WTC11 (cell line): ENCODE measurements around the gene SLC39A3. TPM values are rescaled to one million over a fixed set of nuclear protein-coding genes. Genes with fewer than 3 reads are reported as not detected.

Source experiments
- ATAC-seq: fragments of 200-7000 bp; cut with Tn5 transposase; 2 replicates; pipeline ENCODE4 v1.10.0; 2021; ENCODE audit warnings: mild to moderate bottlenecking, moderate library complexity
- CTCF ChIA-PET: fragments of 300-600 bp; sonication (Branson Sonifier 250); formaldehyde crosslinking; loops from one replicate; lab custom pipeline; 2021; ENCODE audit warnings: antibody characterized with exemption; lab: Charles Lee
- POLR2A ChIA-PET: fragments of 350-600 bp; sonication (Branson Sonifier 250); formaldehyde crosslinking; loops from one replicate; lab custom pipeline; 2021; ENCODE audit warnings: antibody characterized with exemption; lab: Charles Lee
- DNase-seq: peaks from one replicate; pipeline ENCODE4 v3.0.0; 2021; ENCODE audit warnings: low spot score
- H3K27ac Mint-ChIP-seq: 2 replicates; pipeline ENCODE4 v1.8.0; 2021; ENCODE audit warnings: mixed read lengths
- H3K27me3 Mint-ChIP-seq: 2 replicates; pipeline ENCODE4 v1.8.0; 2021; ENCODE audit warnings: low read depth, mild to moderate bottlenecking, moderate library complexity, mixed read lengths
- H3K36me3 Mint-ChIP-seq: 2 replicates; pipeline ENCODE4 v1.8.0; 2021; ENCODE audit warnings: mixed read lengths
- H3K4me1 Mint-ChIP-seq: 2 replicates; pipeline ENCODE4 v1.8.0; 2022; ENCODE audit warnings: mixed read lengths
- H3K4me3 Mint-ChIP-seq: 2 replicates; pipeline ENCODE4 v1.8.0; 2021; ENCODE audit warnings: mild to moderate bottlenecking, moderate library complexity, mixed read lengths
- H3K9me3 Mint-ChIP-seq: 2 replicates; pipeline ENCODE4 v1.8.0; 2021; ENCODE audit warnings: mixed read lengths
- ATF1 ChIP-seq: sonication (generic); formaldehyde crosslinking; IDR thresholded peaks from 2 replicates; pipeline ENCODE4 v1.8.1; 2023; ENCODE audit warnings: mild to moderate bottlenecking, moderate library complexity, missing genetic modification reagents
- CREM ChIP-seq: sonication (generic); formaldehyde crosslinking; IDR thresholded peaks from 2 replicates; pipeline ENCODE4 v1.8.1; 2022; ENCODE audit warnings: mild to moderate bottlenecking, missing genetic modification reagents, moderate library complexity
- JAZF1 ChIP-seq: fragments of 250-450 bp; sonication (Bioruptor Pico); IDR thresholded peaks from 2 replicates; pipeline ENCODE4 v1.9.0; 2021; ENCODE audit warnings: moderate library complexity, mild to moderate bottlenecking, inconsistent platforms
- MXD4 ChIP-seq: fragments of 250-450 bp; sonication (Bioruptor Pico); IDR thresholded peaks from 2 replicates; pipeline ENCODE4 v1.8.0; 2021; ENCODE audit warnings: mild to moderate bottlenecking, moderate library complexity, borderline replicate concordance
- MYBL2 ChIP-seq: sonication (generic); formaldehyde crosslinking; IDR thresholded peaks from 2 replicates; pipeline ENCODE4 v1.8.1; 2023; ENCODE audit warnings: mild to moderate bottlenecking, moderate library complexity, missing genetic modification reagents
- NFATC4 ChIP-seq: fragments of 250-450 bp; sonication (Bioruptor Pico); IDR thresholded peaks from 2 replicates; pipeline ENCODE4 v1.9.0; 2021; ENCODE audit warnings: mild to moderate bottlenecking
- NR1H2 ChIP-seq: sonication (generic); formaldehyde crosslinking; IDR thresholded peaks from 2 replicates; pipeline ENCODE4 v1.9.0; 2021; ENCODE audit warnings: mild to moderate bottlenecking, moderate library complexity, missing genetic modification reagents
- ZBTB21 ChIP-seq: sonication (generic); formaldehyde crosslinking; IDR thresholded peaks from 2 replicates; pipeline ENCODE4 v1.8.1; 2023; ENCODE audit warnings: mild to moderate bottlenecking, missing genetic modification reagents, borderline replicate concordance
- total RNA-seq: library from RNA; stranded (reverse); gene quantifications from 3 replicates; pipeline ENCODE4 v1.2.3, GENCODE V29; 2021
- TF ChIP-seq, protein P1 (sequence below): sonication (generic); formaldehyde crosslinking; IDR thresholded peaks from 2 replicates; pipeline ENCODE4 v1.8.1; 2023; ENCODE audit warnings: mild to moderate bottlenecking, moderate library complexity, missing genetic modification reagents
- TF ChIP-seq, protein P2 (sequence below): fragments of 250-450 bp; sonication (Bioruptor Pico); IDR thresholded peaks from 2 replicates; pipeline ENCODE4 v2.1.2; 2022; ENCODE audit warnings: mild to moderate bottlenecking, moderate library complexity
- TF ChIP-seq, protein P3 (sequence below): sonication (generic); formaldehyde crosslinking; IDR thresholded peaks from 2 replicates; pipeline ENCODE4 v1.8.0; 2023; ENCODE audit warnings: missing genetic modification reagents
- TF ChIP-seq, protein P4 (sequence below): sonication (generic); formaldehyde crosslinking; IDR thresholded peaks from 2 replicates; pipeline ENCODE4 v1.8.0; 2022; ENCODE audit warnings: mild to moderate bottlenecking, missing genetic modification reagents
- TF ChIP-seq, protein P5 (sequence below): fragments of 250-450 bp; sonication (Bioruptor Pico); conservative IDR thresholded peaks from 2 replicates; pipeline ENCODE4 v1.9.0; 2021; ENCODE audit warnings: mild to moderate bottlenecking
- TF ChIP-seq, protein P6 (sequence below): sonication (generic); formaldehyde crosslinking; IDR thresholded peaks from 2 replicates; pipeline ENCODE4 v1.8.1; 2022; ENCODE audit warnings: low read depth, missing genetic modification reagents, borderline replicate concordance
- TF ChIP-seq, protein P7 (sequence below): sonication (generic); formaldehyde crosslinking; IDR thresholded peaks from 2 replicates; pipeline ENCODE4 v1.8.1; 2022; ENCODE audit warnings: low read depth, mild to moderate bottlenecking, moderate library complexity, missing genetic modification reagents, borderline replicate concordance
- TF ChIP-seq, protein P8 (sequence below): sonication (generic); formaldehyde crosslinking; IDR thresholded peaks from 2 replicates; pipeline ENCODE4 v1.8.1; 2022; ENCODE audit warnings: mild to moderate bottlenecking, moderate library complexity, missing genetic modification reagents
- TF ChIP-seq, protein P9 (sequence below): sonication (generic); formaldehyde crosslinking; IDR thresholded peaks from 2 replicates; pipeline ENCODE4 v1.8.1; 2023; ENCODE audit warnings: mild to moderate bottlenecking, missing genetic modification reagents

Gene SLC39A3
- total RNA-seq, 1 experiment from 2014 or later, result 38.0 TPM

DNA sequence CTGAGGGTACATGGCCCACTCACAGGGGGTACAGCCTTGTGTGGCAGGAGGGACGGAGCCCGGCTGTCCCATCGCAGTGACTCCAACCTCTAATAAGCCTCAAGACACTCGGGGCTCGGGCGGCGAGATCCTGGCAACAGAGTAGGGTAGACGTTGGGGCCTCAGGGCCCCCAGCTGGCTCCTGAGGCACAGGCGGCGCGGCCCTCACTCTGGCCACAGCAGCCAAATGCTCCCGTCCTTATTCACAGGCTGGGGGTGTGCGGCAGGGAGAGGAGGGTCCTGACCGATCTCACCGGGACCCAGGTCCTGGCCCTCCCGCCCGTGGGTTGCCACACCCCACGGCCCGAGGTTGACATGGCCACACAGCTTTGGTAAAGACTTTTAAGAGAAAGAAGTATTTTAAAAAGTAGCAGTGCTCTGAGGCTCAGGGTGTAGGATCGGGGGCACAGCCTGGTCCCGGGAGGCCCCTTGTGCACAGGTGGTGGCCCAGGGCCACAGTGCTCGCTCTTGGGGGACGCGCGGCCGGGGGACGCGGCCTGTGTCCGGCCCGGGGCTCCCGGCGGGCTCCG is 7.6 kb downstream of the SLC39A3 start:
- POLR2A ChIA-PET, result no interaction called here
- no peak overlapping the region for H3K4me3 Mint-ChIP-seq
- H3K9me3 Mint-ChIP-seq, result peaks cover 10% of the 10 kb centered on the region; the same call in 1 of the 2 replicates
- H3K27ac Mint-ChIP-seq, result no peak overlapping the region
- H3K36me3 Mint-ChIP-seq, result peaks cover 27% of the 10 kb centered on the region
- ATAC-seq, result no peak
- DNase-seq, result no peak
- H3K4me1 Mint-ChIP-seq, result no peaks in the 10 kb centered on the region
- TF ChIP-seq ZBTB21 (CRISPR knock-in tag) (no peak), NR1H2 (CRISPR knock-in tag) (no peak), NFATC4 (CRISPR knock-in tag) (no peak), ATF1 (CRISPR knock-in tag) (no peak)
- TF ChIP-seq, protein P1, sequence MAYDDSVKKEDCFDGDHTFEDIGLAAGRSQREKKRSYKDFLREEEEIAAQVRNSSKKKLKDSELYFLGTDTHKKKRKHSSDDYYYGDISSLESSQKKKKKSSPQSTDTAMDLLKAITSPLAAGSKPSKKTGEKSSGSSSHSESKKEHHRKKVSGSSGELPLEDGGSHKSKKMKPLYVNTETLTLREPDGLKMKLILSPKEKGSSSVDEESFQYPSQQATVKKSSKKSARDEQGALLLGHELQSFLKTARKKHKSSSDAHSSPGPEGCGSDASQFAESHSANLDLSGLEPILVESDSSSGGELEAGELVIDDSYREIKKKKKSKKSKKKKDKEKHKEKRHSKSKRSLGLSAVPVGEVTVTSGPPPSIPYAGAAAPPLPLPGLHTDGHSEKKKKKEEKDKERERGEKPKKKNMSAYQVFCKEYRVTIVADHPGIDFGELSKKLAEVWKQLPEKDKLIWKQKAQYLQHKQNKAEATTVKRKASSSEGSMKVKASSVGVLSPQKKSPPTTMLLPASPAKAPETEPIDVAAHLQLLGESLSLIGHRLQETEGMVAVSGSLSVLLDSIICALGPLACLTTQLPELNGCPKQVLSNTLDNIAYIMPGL (CRISPR knock-in tag), result no peak
- TF ChIP-seq, protein P2, sequence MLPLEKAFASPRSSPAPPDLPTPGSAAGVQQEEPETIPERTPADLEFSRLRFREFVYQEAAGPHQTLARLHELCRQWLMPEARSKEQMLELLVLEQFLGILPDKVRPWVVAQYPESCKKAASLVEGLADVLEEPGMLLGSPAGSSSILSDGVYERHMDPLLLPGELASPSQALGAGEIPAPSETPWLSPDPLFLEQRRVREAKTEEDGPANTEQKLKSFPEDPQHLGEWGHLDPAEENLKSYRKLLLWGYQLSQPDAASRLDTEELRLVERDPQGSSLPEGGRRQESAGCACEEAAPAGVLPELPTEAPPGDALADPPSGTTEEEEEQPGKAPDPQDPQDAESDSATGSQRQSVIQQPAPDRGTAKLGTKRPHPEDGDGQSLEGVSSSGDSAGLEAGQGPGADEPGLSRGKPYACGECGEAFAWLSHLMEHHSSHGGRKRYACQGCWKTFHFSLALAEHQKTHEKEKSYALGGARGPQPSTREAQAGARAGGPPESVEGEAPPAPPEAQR (CRISPR knock-in tag), result no peak
- TF ChIP-seq, protein P3, sequence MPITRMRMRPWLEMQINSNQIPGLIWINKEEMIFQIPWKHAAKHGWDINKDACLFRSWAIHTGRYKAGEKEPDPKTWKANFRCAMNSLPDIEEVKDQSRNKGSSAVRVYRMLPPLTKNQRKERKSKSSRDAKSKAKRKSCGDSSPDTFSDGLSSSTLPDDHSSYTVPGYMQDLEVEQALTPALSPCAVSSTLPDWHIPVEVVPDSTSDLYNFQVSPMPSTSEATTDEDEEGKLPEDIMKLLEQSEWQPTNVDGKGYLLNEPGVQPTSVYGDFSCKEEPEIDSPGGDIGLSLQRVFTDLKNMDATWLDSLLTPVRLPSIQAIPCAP (CRISPR knock-in tag), result no peak
- TF ChIP-seq, protein P4, sequence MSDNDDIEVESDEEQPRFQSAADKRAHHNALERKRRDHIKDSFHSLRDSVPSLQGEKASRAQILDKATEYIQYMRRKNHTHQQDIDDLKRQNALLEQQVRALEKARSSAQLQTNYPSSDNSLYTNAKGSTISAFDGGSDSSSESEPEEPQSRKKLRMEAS, result no peak
- TF ChIP-seq, protein P5, sequence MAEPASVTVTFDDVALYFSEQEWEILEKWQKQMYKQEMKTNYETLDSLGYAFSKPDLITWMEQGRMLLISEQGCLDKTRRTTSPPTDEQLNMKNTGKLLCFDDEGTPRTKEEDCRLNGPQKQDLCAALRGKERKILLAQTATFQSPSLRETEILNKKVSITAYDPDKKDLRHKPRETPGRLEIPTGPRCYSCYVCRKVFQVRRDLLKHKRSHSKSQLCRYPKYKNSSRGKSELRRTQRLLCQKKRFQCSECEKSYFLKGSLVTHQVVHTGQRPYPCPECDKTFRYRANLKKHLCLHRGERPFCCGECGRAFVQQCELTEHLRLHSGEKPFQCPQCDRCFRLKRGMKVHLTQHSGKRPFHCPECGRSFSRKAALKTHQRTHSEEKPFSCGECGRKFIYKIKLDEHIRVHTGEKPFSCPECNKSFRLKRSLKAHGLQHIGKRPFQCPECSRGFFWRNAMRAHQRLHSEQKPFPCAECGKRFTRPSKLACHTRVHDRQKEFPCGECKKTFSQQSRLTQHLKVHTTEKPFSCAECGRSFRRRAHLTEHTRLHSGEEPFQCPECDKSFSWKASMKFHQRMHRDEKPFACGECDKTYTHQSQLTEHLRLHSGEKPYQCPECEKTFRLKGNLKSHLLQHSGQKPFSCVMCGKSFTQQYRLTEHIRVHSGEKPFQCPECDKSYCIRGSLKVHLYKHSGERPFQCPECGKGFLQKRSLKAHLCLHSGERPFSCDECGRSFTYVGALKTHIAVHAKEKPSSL (CRISPR knock-in tag), result no peak
- CTCF ChIA-PET, result interaction anchor here (1.3 kb wide), 1 partner anchor 84 kb away, joined by 4 read pairs; no protein-coding TSS in a partner anchor
- H3K27me3 Mint-ChIP-seq, result no peaks in the 10 kb centered on the region

DNA sequence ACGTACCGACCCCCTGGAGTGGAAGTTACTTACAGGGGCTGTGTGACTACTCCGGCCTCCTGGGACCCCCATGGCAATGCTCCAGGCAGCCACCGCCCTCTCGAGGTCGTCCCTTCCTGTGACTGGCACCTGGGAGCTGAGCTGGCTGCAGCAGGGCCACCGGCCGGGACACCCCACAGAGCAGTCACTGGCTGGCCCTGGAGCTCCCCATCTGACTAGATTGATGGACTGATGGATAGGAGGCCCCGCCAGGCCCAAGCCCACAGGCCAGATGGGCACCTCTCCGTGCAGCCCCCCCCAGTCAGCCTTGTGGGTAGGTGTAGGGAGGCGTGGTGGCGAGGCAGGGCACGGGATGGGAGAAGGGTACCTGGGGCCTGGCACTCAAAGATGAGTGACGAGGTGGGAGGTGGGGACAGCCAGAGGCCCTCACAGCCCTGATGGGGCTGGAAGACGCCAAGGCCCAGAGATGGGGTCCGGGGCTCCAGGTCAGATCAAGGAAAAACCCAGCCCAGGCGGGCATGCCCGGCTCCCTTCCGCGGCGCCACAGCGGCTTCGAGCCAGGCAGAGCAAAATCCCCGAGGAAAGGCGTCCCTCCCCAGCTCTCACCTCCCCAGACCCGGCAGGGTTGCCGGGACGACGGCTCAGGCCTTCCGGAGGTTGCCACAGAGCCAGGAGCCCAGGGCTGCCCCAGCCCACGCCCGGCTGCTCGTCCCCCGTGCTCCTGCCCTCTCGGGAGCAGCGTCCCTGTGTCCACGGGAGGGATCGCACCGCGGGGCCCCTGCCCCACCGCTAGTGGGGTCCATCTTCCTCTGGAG is 8.4 kb downstream of the SLC39A3 start:
- Mint-ChIP-seq H3K27ac (no peak overlapping the region), H3K9me3 (peaks cover 2% of the 10 kb centered on the region; the same call in 1 of the 2 replicates), H3K4me3 (no peak overlapping the region), H3K4me1 (0 out of 2 replicates have a peak, but pooled peaks cover 3% of the 10 kb centered on the region), H3K27me3 (0 out of 2 replicates have a peak, but pooled peaks cover under 1% of the 10 kb centered on the region), H3K36me3 (peaks cover 19% of the 10 kb centered on the region)
- DNase-seq (no peak), ATAC-seq (no peak)
- ChIA-PET POLR2A (no interaction called here), CTCF (interaction anchor here (1.3 kb wide), 1 partner anchor 83 kb away, joined by 4 read pairs; no protein-coding TSS in a partner anchor)
- TF ChIP-seq, protein P6, sequence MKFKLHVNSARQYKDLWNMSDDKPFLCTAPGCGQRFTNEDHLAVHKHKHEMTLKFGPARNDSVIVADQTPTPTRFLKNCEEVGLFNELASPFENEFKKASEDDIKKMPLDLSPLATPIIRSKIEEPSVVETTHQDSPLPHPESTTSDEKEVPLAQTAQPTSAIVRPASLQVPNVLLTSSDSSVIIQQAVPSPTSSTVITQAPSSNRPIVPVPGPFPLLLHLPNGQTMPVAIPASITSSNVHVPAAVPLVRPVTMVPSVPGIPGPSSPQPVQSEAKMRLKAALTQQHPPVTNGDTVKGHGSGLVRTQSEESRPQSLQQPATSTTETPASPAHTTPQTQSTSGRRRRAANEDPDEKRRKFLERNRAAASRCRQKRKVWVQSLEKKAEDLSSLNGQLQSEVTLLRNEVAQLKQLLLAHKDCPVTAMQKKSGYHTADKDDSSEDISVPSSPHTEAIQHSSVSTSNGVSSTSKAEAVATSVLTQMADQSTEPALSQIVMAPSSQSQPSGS (CRISPR knock-in tag), result no peak
- TF ChIP-seq JAZF1 (CRISPR knock-in tag) (no peak), MXD4 (CRISPR knock-in tag) (no peak), MYBL2 (CRISPR knock-in tag) (no peak), CREM (no peak)
- TF ChIP-seq, protein P7, sequence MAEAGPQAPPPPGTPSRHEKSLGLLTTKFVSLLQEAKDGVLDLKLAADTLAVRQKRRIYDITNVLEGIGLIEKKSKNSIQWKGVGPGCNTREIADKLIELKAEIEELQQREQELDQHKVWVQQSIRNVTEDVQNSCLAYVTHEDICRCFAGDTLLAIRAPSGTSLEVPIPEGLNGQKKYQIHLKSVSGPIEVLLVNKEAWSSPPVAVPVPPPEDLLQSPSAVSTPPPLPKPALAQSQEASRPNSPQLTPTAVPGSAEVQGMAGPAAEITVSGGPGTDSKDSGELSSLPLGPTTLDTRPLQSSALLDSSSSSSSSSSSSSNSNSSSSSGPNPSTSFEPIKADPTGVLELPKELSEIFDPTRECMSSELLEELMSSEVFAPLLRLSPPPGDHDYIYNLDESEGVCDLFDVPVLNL (CRISPR knock-in tag), result no peak
- TF ChIP-seq, protein P8, sequence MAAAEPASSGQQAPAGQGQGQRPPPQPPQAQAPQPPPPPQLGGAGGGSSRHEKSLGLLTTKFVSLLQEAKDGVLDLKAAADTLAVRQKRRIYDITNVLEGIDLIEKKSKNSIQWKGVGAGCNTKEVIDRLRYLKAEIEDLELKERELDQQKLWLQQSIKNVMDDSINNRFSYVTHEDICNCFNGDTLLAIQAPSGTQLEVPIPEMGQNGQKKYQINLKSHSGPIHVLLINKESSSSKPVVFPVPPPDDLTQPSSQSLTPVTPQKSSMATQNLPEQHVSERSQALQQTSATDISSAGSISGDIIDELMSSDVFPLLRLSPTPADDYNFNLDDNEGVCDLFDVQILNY, result no peak
- TF ChIP-seq, protein P9, sequence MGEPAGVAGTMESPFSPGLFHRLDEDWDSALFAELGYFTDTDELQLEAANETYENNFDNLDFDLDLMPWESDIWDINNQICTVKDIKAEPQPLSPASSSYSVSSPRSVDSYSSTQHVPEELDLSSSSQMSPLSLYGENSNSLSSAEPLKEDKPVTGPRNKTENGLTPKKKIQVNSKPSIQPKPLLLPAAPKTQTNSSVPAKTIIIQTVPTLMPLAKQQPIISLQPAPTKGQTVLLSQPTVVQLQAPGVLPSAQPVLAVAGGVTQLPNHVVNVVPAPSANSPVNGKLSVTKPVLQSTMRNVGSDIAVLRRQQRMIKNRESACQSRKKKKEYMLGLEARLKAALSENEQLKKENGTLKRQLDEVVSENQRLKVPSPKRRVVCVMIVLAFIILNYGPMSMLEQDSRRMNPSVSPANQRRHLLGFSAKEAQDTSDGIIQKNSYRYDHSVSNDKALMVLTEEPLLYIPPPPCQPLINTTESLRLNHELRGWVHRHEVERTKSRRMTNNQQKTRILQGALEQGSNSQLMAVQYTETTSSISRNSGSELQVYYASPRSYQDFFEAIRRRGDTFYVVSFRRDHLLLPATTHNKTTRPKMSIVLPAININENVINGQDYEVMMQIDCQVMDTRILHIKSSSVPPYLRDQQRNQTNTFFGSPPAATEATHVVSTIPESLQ (CRISPR knock-in tag), result no peak
